ENCODE results near the gene MGLL.

MGLL gene

DNA sequence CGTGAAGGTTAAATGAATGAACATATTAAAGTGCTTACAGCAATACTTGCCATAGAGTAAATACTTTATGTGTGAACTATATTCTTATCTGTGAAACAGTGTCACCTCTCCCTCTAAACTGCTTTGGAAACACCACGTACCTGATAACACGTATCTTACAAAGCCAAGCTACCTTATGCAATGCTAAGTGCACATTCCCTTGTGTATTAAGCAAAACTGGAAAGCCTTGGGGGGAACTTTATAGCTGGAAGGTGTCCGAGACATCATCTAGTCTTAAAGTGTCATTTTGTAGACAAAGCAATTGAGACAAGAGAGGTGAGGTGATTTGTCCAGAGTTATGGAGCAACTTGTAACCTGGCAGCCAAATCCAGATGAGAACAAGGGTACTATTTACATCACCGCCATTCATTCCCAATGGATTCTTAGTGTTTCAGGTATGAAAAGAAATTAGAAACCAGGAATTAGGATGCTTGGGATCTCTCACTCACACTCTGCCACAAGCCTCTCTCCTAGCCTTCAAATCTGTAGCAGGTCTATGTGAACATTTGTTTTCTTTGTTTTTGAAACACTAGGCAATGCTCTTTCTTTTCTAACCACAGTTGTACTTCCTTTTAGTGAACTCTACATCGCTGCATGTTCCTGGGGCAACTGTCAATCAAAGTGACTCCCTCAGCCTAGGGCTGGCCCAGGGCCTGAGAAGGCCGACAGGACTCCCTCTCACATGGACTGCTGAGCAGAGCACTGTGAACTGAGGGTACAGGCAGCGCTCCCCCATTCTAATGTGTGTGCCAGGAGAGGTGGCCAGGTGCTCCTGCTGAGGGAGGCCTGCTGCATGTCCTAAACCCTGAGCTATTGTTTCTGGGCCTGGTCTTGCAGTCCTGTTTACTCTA, 13.9 kb upstream of the MGLL start:
- no peak for DNase-seq (ENCODE audit: low read depth in 2 of 2)

DNA sequence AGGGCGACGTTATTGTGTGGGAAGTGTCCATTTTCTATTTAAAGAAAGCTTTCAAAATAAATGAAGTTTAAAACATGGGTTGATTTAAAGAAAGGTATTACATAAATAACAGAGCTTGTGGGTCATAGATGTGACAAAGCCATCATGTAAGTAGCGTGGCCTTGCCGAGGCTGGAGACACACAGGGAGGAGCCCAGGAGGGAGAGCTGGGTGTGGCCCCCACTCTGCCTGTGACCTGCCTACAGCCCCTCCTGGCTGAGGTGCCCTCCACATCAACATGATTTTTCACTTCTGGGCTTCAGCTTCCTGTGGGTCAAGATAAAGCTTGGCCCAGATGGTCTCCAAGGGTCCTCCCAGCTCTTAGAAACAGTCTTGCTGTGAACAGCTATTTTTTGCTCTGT, 12.5 kb upstream of the MGLL start:
- DNase-seq (ENCODE audit: low read depth in 2 of 2): no peak

- no peak for DNase-seq (ENCODE audit: low read depth in 2 of 2)
Measured at GRCh38 chr3:127833281-127834032, 11.1 kb upstream of the MGLL start.

GRCh38 chr3:127831723-127832172, 9.4 kb upstream of the MGLL start:
- DNase-seq (ENCODE audit: low read depth in 2 of 2): peak in 1 of 2 experiments; percentile 11

GRCh38 chr3:127829537-127829936, 7.2 kb upstream of the MGLL start:
- no peak for DNase-seq (ENCODE audit: low read depth in 2 of 2)

GRCh38 chr3:127827808-127828207, 5.5 kb upstream of the MGLL start:
- DNase-seq (ENCODE audit: low read depth in 2 of 2): no peak

DNA sequence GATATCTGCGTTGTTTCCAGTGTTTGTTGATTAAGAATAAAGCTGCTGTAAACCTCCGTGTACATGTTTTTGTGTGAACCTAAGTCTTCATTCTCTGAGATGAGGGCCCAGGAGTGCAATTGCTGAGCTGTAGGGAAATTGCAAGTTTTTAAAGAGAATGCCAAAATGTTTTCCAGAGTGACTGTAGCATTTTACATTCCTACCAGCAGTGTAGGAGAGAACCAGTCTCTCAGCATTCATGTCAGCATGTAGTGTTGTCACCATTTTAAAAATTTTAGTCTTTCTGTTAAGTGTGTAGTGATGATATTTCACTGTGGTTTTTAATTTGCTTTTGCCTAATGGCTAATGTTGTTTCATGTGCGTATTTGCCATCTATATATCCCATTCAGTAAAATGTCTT, 3.4 kb upstream of the MGLL start:
- DNase-seq (ENCODE audit: low read depth in 2 of 2): no peak

GRCh38 chr3:127824151-127824825, 2.0 kb upstream of the MGLL start:
- no peak for DNase-seq (ENCODE audit: low read depth in 2 of 2)

- no peak for DNase-seq (ENCODE audit: low read depth in 2 of 2)
Measured at GRCh38 chr3:127823426-127823857, 1.1 kb upstream of the MGLL start.

DNA sequence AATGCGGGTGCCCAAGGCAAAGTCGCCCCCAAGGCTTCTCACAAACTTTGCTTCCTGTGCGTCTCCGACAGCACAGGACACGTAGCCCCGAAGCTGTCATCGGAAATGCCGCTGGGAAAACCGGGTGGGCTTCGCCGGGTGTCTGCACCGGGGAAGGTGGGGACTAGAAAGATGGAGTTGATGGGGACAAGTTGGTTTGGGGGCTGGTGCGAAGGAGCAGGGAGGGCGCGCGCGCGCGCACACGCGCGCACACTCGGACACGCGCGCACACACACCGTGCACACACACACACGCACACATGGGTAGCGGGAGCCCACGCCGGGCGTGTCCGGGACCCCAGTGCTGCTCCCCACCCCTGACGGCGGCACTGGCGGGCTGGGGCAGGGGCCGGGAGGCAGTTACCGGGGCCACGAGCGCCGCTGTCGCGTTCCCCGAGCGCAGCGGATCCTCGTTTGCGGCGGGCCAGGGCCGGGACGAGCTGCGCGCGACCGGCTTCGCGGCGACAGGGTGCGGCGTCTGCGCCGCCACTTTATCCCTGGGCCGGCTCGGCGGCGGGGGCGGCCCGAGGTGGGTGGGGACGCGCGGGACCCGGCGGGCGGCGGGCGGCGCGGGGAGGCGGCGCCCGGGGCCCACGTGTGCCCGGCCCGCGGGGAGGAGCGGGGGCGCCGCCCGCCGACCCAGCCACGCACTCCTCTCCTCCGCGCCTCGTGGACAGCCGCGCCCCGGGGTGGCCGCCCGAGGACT, 539 bp upstream of the MGLL start:
- no peak for DNase-seq (ENCODE audit: low read depth in 2 of 2)

GRCh38 chr3:127821394-127821793, 921 bp downstream of the MGLL start:
- no peak for DNase-seq (ENCODE audit: low read depth in 2 of 2)

DNA sequence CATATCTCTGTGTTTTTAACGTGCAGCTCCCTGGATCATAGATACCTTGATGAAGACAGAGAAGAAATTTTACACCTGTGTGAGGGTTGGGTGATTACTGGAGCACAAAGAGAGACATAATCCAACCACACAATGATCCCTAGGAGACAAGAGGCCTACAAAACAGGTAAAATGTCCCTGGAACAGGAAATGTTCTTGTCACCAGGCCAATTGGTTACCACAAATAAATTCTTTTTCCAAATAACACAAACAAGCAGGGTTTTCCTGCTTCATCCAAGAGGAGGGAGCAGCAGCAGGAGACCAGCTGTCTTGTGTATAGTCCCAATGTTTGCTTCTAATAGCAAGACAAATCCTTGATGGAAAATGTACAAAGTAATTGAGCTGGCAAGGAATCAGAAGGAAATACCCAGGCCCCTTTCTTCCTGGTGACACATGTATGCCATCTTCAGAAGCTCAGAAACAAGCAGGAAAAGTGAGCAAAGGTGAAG, 1.4 kb downstream of the MGLL start:
- no peak for DNase-seq (ENCODE audit: low read depth in 2 of 2)

GRCh38 chr3:127820221-127820825, 2.0 kb downstream of the MGLL start:
- DNase-seq (ENCODE audit: low read depth in 2 of 2): no peak

GRCh38 chr3:127819656-127820055, 2.7 kb downstream of the MGLL start:
- DNase-seq (ENCODE audit: low read depth in 2 of 2): no peak

GRCh38 chr3:127819086-127819485, 3.2 kb downstream of the MGLL start:
- no peak for DNase-seq (ENCODE audit: low read depth in 2 of 2)

DNA sequence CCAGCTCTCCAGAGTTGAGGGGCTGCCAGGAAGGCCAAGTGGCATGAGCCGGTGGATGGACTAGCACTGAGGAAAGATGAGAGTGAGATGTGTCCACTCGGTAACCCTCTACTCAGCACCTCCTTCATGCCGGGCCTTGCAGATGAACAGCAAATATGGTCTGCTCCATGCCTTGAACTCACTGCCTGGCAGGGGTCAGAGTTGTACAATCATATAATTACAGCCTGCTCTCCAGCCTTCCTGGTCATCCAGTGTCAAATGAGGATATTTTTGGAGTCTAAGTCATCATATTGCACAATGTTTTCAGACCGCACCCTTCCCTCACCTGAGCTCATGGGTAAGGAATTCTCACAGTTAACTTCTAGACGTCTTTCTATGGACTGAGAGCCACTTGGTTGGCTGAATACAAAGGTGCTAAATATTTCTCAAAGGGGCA, 4.9 kb downstream of the MGLL start:
- DNase-seq (ENCODE audit: low read depth in 2 of 2): no peak

GRCh38 chr3:127816783-127817405, 5.4 kb downstream of the MGLL start:
- no peak for DNase-seq (ENCODE audit: low read depth in 2 of 2)

GRCh38 chr3:127815641-127816605, 6.4 kb downstream of the MGLL start:
- no peak for DNase-seq (ENCODE audit: low read depth in 2 of 2)

DNA sequence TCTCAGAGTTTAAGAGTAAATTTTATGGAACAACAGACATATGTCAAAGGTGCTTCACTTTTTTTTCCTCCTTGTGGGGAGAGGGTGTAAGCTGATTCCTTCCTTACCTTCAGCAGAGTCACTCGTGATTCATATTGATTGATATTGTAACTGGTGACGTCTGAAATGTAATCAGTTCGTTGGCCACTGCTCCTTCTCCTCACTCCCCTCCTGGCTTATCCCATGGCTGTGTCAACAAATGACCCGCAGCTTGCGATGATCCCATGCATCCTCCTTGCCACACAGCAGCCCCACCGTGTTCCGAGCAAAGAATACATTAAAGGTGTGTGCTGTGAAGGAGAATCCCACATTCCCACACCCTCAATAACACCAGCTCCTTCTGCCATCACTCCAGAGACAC, 7.3 kb downstream of the MGLL start:
- no peak for DNase-seq (ENCODE audit: low read depth in 2 of 2)
